ENCODE measurements around the gene CHAF1A.

Gene CHAF1A

GRCh38 chr19:4455719-4456475 is 53.5 kb downstream of the CHAF1A start:
- Histone ChIP-seq H3K4me1 (ENCODE audit: insufficient read depth, low read length) (no peaks in the 10 kb centered on the region; the same call in 1 of the 2 replicates), H3K9me3 (ENCODE audit: insufficient read depth, low read depth, low read length) (no peaks in the 10 kb centered on the region), H3K9ac (ENCODE audit: low read depth, low read length) (peak overlapping the region; percentile 55; the same call in 1 of the 2 replicates), H3K27me3 (ENCODE audit: insufficient read depth, low read length) (no peaks in the 10 kb centered on the region), H3K4me3 (ENCODE audit: low read length) (peak overlapping the region; percentile 77), H3K27ac (ENCODE audit: low read depth, low read length) (no peak overlapping the region), H3K36me3 (ENCODE audit: insufficient read depth, low read length) (peaks cover 15% of the 10 kb centered on the region)
- WGBS = 81% methylated on average over 15 of the region's 15 CpGs

DNA sequence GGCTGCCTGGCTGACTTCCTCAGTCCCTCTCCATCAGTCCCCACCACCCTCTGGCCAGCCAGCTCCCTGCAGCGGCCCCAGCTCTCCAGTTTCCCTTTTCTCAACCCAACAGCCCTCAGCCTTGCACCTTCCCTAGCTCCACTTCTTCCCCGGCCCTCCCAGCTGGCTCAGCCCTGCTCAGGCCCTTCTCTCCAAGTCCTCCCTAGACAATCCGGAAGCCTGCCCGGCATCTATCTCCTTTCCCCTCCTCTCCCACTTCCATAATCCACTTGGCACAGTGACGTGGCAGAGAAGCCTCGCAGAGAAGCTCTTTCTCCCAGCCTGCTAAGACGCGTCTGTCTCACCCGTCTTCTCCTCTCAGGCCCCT is 54.0 kb downstream of the CHAF1A start:
- Histone ChIP-seq H3K4me1 (ENCODE audit: insufficient read depth, low read length) (no peaks in the 10 kb centered on the region; the same call in 1 of the 2 replicates), H3K27me3 (ENCODE audit: insufficient read depth, low read length) (no peaks in the 10 kb centered on the region), H3K4me3 (ENCODE audit: low read length) (peak overlapping the region; percentile 77), H3K9me3 (ENCODE audit: insufficient read depth, low read depth, low read length) (no peaks in the 10 kb centered on the region), H3K36me3 (ENCODE audit: insufficient read depth, low read length) (peaks cover 15% of the 10 kb centered on the region), H3K9ac (ENCODE audit: low read depth, low read length) (peak overlapping the region; percentile 55; the same call in 1 of the 2 replicates), H3K27ac (ENCODE audit: low read depth, low read length) (no peak overlapping the region)
- WGBS = 21% methylated on average over 9 of the region's 9 CpGs

- Histone ChIP-seq H3K9ac (ENCODE audit: low read depth, low read length) (peak overlapping the region; percentile 76), H3K27me3 (ENCODE audit: insufficient read depth, low read length) (no peaks in the 10 kb centered on the region), H3K4me1 (ENCODE audit: insufficient read depth, low read length) (no peaks in the 10 kb centered on the region; the same call in 1 of the 2 replicates), H3K27ac (ENCODE audit: low read depth, low read length) (peak overlapping the region; percentile 98), H3K9me3 (ENCODE audit: insufficient read depth, low read depth, low read length) (no peaks in the 10 kb centered on the region), H3K4me3 (ENCODE audit: low read length) (peak overlapping the region; percentile 77), H3K36me3 (ENCODE audit: insufficient read depth, low read length) (peaks cover 13% of the 10 kb centered on the region)
- 1% methylated on average over 35 of the region's 53 CpGs for WGBS
Observed at GRCh38 chr19:4456843-4457653, 54.6 kb downstream of the CHAF1A start.

GRCh38 chr19:4457654-4458395 is 55.4 kb downstream of the CHAF1A start, which contains the start of gene UBXN6:
UBXN6 (minus strand) TSS chr19:4457794; CDS start chr19:4457697, 97 bp downstream.
- H3K27ac ChIP-seq (ENCODE audit: low read depth, low read length) = peak within 1 kb of the TSS; percentile 98
- 18% methylated on average over 46 of the region's 52 CpGs for WGBS

DNA sequence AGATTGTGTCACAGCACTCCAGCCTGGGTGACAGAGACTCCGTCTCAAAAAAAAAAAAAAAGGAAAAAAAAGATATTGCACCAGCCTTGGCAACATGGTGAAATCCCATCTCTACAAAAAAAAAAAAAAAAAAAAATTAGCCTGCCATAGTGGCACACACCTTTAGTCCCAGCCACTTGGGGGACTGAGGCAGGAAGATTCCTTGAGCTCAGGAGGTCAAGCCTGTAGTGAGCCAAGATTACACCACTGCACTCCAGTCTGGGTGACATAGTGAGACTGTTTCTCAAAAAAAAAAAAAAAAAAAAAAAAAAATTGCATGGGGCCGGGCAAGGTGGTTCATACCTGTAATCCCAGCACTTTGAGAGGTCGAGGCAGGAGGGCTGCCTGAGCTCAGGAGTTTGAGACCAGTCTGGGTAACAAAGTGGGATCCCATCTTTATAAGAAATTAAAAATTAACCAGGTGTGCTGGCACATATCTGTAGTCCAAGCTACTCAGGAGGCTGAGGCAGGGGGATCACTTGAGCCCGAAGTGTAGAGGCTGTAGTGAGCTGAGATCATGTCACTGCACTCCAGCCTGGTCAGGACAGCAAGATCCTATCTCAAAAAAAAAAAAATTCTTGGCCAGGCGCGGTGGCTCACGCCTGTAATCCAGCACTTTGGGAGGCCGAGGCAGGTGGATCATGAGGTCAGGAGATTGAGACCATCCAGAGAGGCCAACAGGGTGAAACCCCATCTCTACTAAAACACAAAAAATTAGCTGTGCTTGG is 62.6 kb downstream of the CHAF1A start:
- H3K27me3 ChIP-seq (ENCODE audit: insufficient read depth, low read length) = no peaks in the 10 kb centered on the region
- H3K27ac ChIP-seq (ENCODE audit: low read depth, low read length) = no peak overlapping the region
- H3K36me3 ChIP-seq (ENCODE audit: insufficient read depth, low read length) = no peaks in the 10 kb centered on the region
- no peaks in the 10 kb centered on the region for H3K4me1 ChIP-seq (ENCODE audit: insufficient read depth, low read length)
- H3K9ac ChIP-seq (ENCODE audit: low read depth, low read length) = no peak overlapping the region
- no peaks in the 10 kb centered on the region for H3K9me3 ChIP-seq (ENCODE audit: insufficient read depth, low read depth, low read length)
- 79% methylated on average over 8 of the region's 8 CpGs for WGBS
- H3K4me3 ChIP-seq (ENCODE audit: low read length) = no peak overlapping the region

More at GRCh38 chr19:4457654-4458395, 55.4 kb downstream of the CHAF1A start, which contains the start of gene UBXN6:
- peak within 1 kb of the TSS; percentile 77 for H3K4me3 ChIP-seq (ENCODE audit: low read length)
- no peaks in the 10 kb centered on the region for H3K9me3 ChIP-seq (ENCODE audit: insufficient read depth, low read depth, low read length)
- H3K27me3 ChIP-seq (ENCODE audit: insufficient read depth, low read length) = no peaks in the 10 kb centered on the region
- H3K36me3 ChIP-seq (ENCODE audit: insufficient read depth, low read length) = peaks cover 5% of the 10 kb centered on the region
- H3K4me1 ChIP-seq (ENCODE audit: insufficient read depth, low read length) = no peaks in the 10 kb centered on the region; the same call in 1 of the 2 replicates
- H3K9ac ChIP-seq (ENCODE audit: low read depth, low read length) = peak within 1 kb of the TSS; percentile 76

DNA sequence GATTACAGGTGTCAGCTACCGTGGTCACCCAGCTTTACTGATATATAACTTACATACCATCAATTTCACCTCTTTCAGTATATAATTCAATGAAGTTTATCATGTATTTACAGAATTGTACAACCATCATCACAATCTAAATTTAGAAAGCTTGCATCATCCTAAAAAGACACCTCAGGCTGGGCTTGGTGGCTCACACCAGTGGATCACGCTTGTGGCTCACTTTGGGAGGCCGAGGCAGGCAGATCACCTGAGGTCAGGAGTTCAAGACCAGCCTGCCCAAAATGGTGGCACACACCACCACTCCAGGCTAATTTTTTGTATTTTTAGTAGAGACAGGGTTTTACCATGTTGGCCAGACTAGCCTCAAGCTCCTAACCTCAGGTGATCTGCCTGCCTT is 65.4 kb downstream of the CHAF1A start:
- Histone ChIP-seq H3K9me3 (ENCODE audit: insufficient read depth, low read depth, low read length) (no peaks in the 10 kb centered on the region), H3K27ac (ENCODE audit: low read depth, low read length) (no peak overlapping the region)
- 97% methylated on average over 3 of the region's 3 CpGs for WGBS

GRCh38 chr19:4471403-4472173 is 69.1 kb downstream of the CHAF1A start:
- Histone ChIP-seq H3K4me3 (ENCODE audit: low read length) (peak overlapping the region; percentile 54), H3K9me3 (ENCODE audit: insufficient read depth, low read depth, low read length) (no peaks in the 10 kb centered on the region), H3K27me3 (ENCODE audit: insufficient read depth, low read length) (no peaks in the 10 kb centered on the region), H3K4me1 (ENCODE audit: insufficient read depth, low read length) (peaks cover 3% of the 10 kb centered on the region; the same call in 1 of the 2 replicates), H3K36me3 (ENCODE audit: insufficient read depth, low read length) (peaks cover 11% of the 10 kb centered on the region), H3K9ac (ENCODE audit: low read depth, low read length) (peak overlapping the region; percentile 33; the same call in 1 of the 2 replicates), H3K27ac (ENCODE audit: low read depth, low read length) (peak overlapping the region; percentile 27; the same call in 1 of the 2 replicates)
- WGBS = 2% methylated on average over 33 of the region's 33 CpGs

More for the DNA sequence above, 65.4 kb downstream of the CHAF1A start:
- Histone ChIP-seq H3K9ac (ENCODE audit: low read depth, low read length) (no peak overlapping the region), H3K4me1 (ENCODE audit: insufficient read depth, low read length) (no peaks in the 10 kb centered on the region), H3K4me3 (ENCODE audit: low read length) (no peak overlapping the region), H3K36me3 (ENCODE audit: insufficient read depth, low read length) (no peaks in the 10 kb centered on the region), H3K27me3 (ENCODE audit: insufficient read depth, low read length) (no peaks in the 10 kb centered on the region)

DNA sequence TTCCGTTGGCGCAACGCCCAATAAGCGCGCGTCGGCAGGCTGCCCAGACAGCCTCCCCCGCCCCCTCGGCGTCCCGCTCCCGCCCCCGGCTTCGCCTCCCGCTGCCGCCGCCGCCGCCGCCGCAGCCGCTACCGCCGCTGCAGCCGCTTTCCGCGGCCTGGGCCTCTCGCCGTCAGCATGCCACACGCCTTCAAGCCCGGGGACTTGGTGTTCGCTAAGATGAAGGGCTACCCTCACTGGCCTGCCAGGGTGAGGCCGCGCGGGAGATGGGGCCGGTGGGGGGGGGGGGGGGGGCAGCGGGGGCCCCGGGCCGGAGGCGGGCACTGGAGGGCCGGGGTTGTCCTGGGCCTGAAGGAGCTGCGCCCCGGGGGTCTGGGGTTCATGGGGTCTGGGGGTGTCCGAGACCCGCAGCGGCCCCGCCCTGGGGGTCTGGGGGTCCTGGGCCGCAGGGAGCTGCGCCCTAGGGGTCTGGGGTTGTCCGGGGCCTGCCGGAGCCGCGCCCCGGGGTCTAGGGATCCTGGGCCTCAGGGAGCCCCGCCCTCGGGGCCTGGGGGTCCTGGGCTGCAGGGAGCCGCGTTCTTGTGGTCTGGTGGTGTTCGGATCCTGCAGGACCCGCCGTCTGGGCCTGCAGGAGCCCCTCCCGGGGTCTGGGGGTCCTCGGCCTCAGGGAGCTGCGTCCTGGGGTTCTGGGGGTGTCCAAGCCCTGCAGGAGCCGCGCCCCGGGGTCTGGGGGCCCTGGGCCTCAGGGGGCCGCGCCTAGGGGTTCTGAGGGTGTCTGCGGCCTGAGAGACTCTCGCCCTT is 69.9 kb downstream of the CHAF1A start, which contains the start of gene HDGFL2:
TSS of gene HDGFL2 (plus strand) at position 124 of the 801 bp plus-strand sequence. CDS start at position 178, 54 bp downstream.
- Histone ChIP-seq H3K27ac (ENCODE audit: low read depth, low read length) (peak within 1 kb of the TSS; percentile 27; the same call in 1 of the 2 replicates), H3K9me3 (ENCODE audit: insufficient read depth, low read depth, low read length) (no peaks in the 10 kb centered on the region)

More for the DNA sequence above, 69.9 kb downstream of the CHAF1A start, which contains the start of gene HDGFL2:
- Histone ChIP-seq H3K4me3 (ENCODE audit: low read length) (peak within 1 kb of the TSS; percentile 54), H3K36me3 (ENCODE audit: insufficient read depth, low read length) (peaks cover 19% of the 10 kb centered on the region), H3K9ac (ENCODE audit: low read depth, low read length) (peak within 1 kb of the TSS; percentile 63), H3K4me1 (ENCODE audit: insufficient read depth, low read length) (peaks cover 3% of the 10 kb centered on the region; the same call in 1 of the 2 replicates), H3K27me3 (ENCODE audit: insufficient read depth, low read length) (no peaks in the 10 kb centered on the region)
- under 1% methylated on average over 62 of the region's 71 CpGs for WGBS
